AG09319 (cell line): ENCODE data around the gene ANKRD11.

Experiments
- DNase-seq: peaks from one replicate; pipeline ENCODE4 v3.0.0-alpha.2; 2010; ENCODE audit warnings: low read depth; ENCODE audit errors: extremely low read depth
- TF ChIP-seq, protein P1 (sequence below): IDR thresholded peaks from 2 replicates; pipeline ENCODE4 v1.5.1; 2011; ENCODE audit warnings: low read depth, mild to moderate bottlenecking, inconsistent platforms, low read length, moderate library complexity

The ANKRD11 gene

GRCh38 chr16:89286096-89286495, 204.3 kb downstream of the ANKRD11 start:
- TF ChIP-seq, protein P1, sequence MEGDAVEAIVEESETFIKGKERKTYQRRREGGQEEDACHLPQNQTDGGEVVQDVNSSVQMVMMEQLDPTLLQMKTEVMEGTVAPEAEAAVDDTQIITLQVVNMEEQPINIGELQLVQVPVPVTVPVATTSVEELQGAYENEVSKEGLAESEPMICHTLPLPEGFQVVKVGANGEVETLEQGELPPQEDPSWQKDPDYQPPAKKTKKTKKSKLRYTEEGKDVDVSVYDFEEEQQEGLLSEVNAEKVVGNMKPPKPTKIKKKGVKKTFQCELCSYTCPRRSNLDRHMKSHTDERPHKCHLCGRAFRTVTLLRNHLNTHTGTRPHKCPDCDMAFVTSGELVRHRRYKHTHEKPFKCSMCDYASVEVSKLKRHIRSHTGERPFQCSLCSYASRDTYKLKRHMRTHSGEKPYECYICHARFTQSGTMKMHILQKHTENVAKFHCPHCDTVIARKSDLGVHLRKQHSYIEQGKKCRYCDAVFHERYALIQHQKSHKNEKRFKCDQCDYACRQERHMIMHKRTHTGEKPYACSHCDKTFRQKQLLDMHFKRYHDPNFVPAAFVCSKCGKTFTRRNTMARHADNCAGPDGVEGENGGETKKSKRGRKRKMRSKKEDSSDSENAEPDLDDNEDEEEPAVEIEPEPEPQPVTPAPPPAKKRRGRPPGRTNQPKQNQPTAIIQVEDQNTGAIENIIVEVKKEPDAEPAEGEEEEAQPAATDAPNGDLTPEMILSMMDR, result no peak
- DNase-seq, result no peak

- no peak for DNase-seq
- TF ChIP-seq, protein P1, result no peak
These were observed 205.0 kb downstream of the ANKRD11 start for GRCh38 chr16:89285381-89285780.

DNA sequence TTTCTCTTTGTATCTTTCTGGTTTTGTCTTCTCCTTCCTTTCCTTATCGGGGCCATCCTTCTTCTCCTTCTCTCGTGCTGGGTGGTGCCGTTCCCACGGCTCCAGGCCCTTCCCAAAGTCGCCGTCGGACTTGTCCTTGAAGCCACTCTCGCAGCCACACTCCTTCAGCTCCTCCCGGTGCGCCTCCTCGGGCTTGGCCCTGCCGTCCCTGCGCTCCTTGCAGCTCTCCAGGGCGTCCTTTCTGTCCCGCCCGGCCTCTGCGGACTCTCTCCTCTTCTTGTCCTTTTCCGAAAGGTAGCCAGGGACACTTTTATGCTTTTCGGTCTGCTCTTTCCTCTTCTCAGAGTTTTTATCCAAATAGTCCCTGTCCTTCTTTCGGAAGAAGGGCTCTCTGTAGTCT, 206.9 kb downstream of the ANKRD11 start:
- no peak for DNase-seq
- TF ChIP-seq, protein P1, result no peak

- TF ChIP-seq, protein P1, result no peak
- no peak for DNase-seq
These were observed 207.8 kb downstream of the ANKRD11 start for GRCh38 chr16:89282523-89282922.

DNA sequence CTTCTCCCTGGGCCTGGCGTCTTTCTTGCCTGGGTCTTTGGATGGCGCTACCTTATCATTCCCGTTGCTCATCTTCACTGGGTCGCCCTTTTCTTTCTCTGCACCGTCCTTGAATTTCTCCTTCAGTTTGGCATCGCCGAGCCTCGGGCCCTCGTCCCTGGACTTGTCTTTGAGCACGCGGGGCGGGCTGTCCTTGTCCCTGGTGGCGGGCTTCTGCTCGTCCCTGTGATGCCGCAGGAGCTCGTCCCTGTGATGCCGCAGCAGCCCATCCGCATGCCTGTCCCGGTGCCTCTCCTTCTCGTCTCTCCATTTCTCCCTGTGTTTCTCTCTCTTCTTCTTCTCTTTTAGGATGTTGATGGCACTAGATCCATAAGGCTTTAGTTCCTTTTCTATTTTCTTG, 208.5 kb downstream of the ANKRD11 start:
- TF ChIP-seq, protein P1, result no peak
- no peak for DNase-seq

DNA sequence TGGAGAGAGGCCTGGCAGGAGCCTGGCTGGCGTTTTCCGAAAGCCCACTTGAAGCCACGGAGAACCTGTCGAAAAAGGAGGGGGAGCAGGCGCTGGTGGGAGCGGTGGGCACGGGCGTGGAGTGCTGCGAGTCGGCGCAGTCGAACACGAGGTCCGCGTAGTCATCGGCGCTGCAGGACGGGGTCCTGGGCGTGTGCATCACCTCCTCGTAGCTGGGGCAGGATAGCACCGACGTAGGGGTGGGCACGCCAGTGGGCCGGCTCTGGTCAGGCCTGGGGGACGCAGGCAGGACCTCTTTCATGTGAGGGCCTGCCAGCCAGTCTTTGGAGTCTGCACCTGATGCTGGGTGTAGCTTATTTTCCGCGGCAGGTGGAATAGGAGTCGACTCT, 209.2 kb downstream of the ANKRD11 start:
- TF ChIP-seq, protein P1, result no peak
- DNase-seq, result no peak

- TF ChIP-seq, protein P1, result no peak
- no peak for DNase-seq
These were observed 209.7 kb downstream of the ANKRD11 start for GRCh38 chr16:89280546-89281188.
